Epithelial cell of prostate (primary cell): ENCODE data around the gene TP53BP2.
"Not testable (repeated sequence)": the region's sequence is repeated elsewhere in the genome, so short reads cannot be mapped to it uniquely, and the experiment has no call there.

Experiments
- DNase-seq: peaks from one replicate; pipeline ENCODE4 v3.0.0-alpha.2; 2011; ENCODE audit warnings: low read depth, low spot score
- H3K27ac ChIP-seq: fragments of 450-650 bp; 2 replicates; pipeline ENCODE4 v1.5.1; 2017; ENCODE audit warnings: mild to moderate bottlenecking

The TP53BP2 gene

GRCh38 chr1:223853748-223854147 is 8.0 kb upstream of the TP53BP2 start:
- DNase-seq, result no peak

GRCh38 chr1:223853275-223853674 is 7.5 kb upstream of the TP53BP2 start:
- DNase-seq, result no peak
- H3K27ac ChIP-seq, result no peak overlapping the region

More at GRCh38 chr1:223853748-223854147, 8.0 kb upstream of the TP53BP2 start:
- no peak overlapping the region for H3K27ac ChIP-seq

GRCh38 chr1:223852337-223852736 is 6.6 kb upstream of the TP53BP2 start:
- no peak overlapping the region for H3K27ac ChIP-seq
- no peak for DNase-seq

DNA sequence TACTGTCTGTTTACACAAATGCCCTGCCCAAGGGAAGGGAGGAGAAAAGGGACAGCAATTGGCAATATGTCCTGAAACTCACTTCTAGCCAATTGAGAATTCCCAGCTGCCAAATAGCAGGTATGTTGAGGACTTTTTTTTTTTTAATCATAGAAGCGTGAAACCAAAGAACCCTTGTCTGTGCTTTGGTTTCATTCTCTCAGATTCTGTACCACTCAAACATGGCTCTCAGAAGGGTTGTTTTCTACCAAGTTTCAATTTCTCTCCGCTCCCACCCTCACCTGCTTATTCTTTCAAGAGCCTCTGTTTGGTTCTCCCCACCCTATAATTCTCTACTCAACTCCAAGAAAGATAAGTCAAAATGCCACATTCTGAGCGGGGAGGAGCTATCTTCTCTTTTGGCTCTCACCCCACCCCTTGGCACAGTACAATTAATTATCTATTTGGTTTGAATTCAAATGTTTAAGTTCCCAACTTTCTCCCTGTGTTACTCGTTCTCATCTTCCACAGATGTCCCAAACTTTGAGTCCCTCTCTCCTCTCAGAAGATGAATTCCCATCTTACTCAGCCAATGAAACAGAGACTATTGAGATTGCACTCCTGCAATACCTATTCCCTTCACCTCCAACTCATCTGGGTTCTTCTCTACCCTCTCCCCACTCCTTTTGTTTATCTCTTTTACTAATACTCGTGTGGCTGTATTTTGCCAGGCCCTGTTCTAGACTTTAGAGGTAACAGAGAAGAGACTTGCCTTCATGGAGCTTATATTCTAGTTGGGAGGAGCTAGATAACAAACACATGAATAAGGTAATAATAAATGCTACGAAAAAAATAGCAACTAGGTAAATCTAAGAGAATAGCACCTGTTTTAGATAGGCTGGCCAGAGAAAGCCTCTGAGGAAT is 3.9 kb upstream of the TP53BP2 start:
- no peak for DNase-seq
- H3K27ac ChIP-seq, result no peak overlapping the region

DNA sequence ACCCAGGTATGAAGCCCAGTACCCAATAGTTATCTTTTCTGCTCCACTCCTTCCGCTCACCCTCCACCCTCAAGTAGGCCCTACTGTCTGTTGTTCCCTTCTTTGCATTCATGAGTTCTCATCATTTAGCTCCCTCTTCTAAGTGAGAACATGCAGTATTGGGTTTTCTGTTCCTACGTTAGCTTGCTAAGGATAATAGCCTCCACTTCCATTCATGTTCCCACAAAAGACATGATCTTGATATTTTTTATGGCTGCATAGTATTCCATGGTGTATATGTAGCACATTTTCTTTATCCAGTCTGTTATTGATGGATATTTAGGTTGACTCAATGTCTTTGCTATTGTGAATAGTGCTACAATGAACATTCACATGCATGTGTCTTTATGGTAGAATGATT is 2.8 kb upstream of the TP53BP2 start:
- DNase-seq, result no peak
- H3K27ac ChIP-seq, result no peak overlapping the region

GRCh38 chr1:223847781-223848345 is 2.1 kb upstream of the TP53BP2 start:
- DNase-seq, result no peak
- H3K27ac ChIP-seq, result no peak overlapping the region

DNA sequence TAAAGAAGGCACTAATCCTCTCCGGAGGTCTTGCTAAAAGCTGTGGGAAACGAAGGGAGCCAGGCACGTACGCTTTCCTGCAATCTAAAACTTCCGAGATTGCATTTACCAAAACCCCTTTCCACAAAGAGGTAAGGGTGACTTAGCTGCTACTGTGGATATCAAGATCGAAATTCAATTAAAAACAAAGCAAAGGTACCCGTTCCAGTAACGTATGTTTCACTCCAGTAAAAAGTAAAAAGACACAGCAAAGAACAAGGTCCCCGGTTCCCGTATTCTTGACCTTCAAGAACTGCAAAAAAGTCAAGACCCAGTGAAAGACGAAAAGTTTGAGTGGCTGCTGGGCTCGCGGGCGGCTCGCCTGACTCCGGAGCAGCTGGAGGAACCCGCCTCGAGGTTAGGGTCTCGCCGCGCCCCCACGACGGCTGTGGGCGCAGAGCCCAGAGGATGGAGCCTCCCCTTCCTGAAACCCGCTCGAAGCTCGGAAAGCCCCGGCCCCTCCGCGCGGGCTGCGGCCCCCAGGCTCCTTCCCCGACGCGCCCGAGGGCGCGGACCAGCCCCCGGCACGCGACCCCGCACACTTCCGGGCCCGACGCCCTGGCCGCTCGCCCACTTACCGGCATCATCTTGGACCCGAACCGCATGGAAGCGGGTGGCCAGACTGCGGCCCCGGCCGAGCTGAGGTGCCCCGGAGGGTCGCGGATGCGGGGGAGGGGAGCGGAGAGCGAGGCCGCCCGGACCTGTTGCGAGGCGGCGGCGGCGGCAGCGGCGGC is 524 bp downstream of the TP53BP2 start:
- no peak for DNase-seq

GRCh38 chr1:223844787-223845036 is 1.0 kb downstream of the TP53BP2 start:
- H3K27ac ChIP-seq, result peak overlapping the region; percentile 93
- no peak for DNase-seq

More for the DNA sequence above, 524 bp downstream of the TP53BP2 start:
- H3K27ac ChIP-seq, result peak overlapping the region; percentile 93

DNA sequence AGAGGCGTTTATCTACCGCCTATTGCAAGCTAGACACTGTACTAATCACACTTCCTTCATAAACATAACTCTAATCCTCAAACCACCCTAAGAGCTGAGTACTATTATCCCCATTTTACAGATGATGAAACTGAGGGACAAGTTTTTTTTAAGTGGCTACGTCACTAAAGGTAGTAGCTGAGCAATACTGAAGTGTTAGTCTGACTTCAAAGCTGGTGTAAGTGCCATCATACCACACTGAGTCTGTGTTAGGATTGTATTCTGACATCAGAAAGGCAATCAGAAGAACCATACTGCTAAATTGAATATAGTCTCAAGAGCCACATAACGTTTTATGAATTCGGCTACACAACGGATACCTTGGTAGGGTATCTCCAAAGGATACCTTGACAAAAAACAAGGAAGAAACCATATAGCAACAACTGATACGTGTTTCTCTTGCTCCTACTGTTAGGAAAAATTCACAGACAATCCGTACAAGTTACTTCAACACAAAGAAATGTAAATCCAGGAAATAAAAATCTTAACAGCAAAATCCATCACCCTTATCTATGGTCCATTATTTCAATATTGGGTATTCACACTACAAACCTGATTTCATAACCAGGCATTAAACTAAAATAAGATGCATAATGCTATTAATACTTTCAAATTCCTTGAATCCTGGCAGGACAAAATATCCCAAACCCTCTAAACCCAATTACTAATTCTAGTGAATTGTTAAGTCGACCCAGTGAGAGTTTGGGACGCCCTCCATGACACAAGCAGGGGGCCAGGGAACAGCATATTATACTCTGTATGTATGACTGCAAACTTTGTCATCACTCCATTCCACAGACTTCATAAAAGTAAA is 1.6 kb downstream of the TP53BP2 start:
- H3K27ac ChIP-seq, result peak overlapping the region; percentile 93
- no peak for DNase-seq

DNA sequence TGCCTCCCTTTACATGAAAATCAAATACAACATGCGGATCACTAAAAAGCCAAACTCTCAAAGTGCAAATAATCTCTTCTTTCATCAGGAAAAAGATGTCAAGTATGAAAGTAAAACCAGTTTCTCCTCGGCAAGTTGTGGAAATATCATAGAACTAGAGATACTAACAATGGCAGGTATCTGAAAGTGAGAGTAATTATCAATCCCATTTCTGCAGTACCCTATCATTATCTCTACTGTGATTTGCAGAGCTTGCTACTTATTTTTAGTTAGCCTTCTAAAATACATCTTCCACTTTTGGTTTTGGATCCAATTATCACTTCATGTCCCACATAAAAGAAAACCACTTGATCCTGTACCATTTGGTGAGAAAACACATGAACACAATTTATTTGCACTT is 3.0 kb downstream of the TP53BP2 start:
- DNase-seq, result no peak
- no peak overlapping the region for H3K27ac ChIP-seq

DNA sequence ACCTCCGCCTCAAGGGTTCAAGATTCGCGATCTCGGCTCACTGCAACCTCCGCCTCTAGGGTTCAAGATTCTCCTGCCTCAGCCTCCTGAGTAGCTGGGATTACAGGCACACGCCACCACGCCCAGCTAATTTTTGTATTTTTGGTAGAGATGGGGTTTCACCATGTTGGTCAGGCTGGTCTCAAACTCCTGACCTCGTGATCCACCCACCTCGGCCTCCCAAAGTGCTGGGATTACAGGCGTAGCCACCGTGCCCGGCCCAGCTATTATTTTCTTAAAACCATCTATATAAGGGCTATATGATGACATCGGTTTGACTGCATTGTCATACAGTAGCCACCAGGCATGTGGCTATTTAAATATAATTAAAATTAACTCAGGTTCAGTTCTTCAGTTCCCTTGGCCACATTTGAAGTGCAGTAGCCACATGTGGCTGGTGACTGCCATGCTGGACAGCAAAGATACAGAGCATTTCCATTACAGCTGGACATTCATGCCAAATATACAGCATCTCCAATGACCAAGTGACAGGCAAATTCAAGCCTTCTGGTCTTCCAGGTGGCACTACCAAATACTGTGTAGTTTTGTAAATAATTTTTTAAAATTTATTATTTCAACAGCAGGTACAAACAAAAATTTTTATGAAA is 3.6 kb downstream of the TP53BP2 start:
- DNase-seq, result not testable (repeated sequence)

DNA sequence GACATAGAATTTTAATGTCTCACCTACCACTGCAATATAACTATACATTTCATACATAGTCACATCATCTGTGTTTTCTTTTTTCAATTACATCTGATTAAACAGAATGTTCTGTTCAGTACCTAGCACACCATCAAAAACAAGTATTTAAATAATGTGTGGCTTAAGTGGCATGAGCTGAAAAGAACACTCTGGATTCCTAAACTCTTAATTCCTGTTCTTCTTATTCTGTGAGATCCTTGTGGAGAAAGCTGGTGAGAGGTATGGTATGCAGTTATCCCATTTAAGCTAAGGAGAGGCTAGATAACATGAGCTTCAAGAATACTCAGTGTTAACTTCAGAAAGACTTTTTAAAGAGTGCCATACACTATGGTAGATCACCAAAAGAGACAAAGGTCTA is 5.5 kb downstream of the TP53BP2 start:
- DNase-seq, result no peak
- H3K27ac ChIP-seq, result no peak overlapping the region

More for the DNA sequence above, 3.6 kb downstream of the TP53BP2 start:
- not testable (repeated sequence) for H3K27ac ChIP-seq

DNA sequence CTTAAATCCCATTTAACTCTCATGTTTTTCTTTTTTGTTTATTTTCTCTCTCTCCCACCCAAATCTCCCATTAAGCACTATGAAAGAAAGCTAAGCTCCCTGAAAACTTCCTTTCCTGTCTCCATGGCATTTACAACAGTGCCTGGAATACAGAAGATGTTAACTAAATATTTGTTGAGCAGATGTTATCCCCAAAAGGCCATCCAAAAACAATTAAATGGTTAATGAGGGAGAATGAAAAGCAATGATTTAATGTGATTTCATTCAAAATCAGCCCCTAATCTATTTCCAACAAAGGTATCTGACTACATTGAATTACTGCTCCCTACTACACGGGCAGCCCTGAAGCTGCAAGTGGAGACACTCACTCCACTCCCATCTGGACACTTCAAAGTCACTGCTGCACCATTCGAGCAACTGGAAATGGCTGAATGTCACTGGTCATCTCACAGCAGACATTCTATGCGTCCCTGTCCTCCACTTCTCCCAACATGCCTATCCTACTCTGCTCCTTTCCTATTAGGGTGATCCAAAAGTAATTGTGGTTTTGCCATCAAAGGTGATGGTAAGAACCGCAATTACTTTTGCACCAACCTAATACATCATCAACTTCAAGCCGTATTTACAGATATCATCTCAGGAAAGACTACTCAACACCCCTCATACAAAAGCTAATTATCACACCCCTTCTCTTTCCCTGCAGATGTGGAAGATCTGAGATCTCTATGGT is 7.5 kb downstream of the TP53BP2 start:
- H3K27ac ChIP-seq, result no peak overlapping the region
- no peak for DNase-seq

DNA sequence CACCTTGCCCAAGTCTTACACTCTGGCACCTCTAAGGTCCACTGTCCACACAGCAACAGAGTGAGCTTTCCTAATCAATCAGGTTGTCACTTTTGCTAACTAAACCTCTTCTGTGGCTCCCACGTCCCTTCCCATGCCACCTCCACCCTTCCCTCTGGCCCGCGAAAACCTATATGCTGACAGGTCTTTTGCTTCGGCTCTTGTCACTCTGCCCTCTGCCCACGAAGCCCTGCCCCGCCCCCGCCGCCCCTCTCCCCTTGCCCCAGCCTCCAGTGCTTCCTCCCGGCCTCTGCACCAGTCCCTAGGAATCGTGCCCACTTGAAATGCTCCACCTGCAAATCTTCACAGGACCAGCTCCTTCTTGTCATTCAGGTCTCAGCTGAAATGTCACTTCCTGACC is 8.1 kb downstream of the TP53BP2 start:
- no peak for DNase-seq
- H3K27ac ChIP-seq, result no peak overlapping the region

DNA sequence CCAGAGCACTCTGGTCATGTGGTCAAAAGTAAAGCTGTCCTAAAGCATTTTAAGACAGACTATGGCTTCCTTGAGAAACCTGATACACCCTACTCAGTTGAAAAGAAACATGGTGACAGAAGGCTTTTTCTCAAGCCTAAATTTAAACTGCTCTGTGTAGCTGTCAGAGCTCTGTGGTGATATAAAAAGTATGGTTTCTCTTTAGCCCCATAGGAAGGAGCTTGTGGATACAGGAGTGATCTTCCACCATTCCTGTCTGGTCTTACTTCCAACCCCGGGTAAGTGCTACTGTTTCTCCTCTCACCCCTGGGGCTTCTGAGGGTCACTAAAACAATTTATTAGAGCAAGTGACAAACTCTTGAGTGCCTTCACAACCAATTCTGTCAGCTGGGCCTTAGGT is 8.5 kb downstream of the TP53BP2 start:
- H3K27ac ChIP-seq, result no peak overlapping the region
- no peak for DNase-seq

GRCh38 chr1:223836586-223836985 is 9.2 kb downstream of the TP53BP2 start:
- H3K27ac ChIP-seq, result no peak overlapping the region
- DNase-seq, result no peak

DNA sequence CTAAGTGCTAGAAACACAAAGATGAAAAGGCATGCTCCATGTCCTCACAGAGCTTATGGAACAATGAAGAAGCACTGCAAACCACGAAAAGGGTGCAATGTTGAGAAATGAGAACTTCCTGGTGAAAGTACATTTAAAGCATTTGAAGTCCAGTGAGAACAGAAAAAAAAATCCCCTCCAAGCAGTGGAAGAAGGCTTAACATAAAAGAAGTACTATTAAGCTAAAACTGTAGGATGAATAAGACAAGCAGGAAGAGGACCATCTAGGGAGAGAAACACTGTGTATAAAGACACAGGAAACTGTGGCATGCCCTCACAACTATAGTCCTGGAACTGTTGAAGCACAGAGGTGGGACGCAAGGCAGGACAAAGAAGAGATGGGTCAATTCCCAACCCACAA is 10.0 kb downstream of the TP53BP2 start:
- no peak for DNase-seq
- no peak overlapping the region for H3K27ac ChIP-seq

- peak overlapping the region; percentile 18 for H3K27ac ChIP-seq
- DNase-seq, result no peak
Observed at GRCh38 chr1:223834660-223835263, 11.0 kb downstream of the TP53BP2 start.

GRCh38 chr1:223833948-223834347 is 11.8 kb downstream of the TP53BP2 start:
- no peak for DNase-seq
- no peak overlapping the region for H3K27ac ChIP-seq
